RWPE2 (cell line): ENCODE results near the gene EVA1A.
A peak's percentile ranks its signal among the peaks of the same experiment; 100 is the strongest.

Experiments
- ATAC-seq: fragments of 200-7000 bp; cut with Tn5 transposase; 3 replicates; pipeline ENCODE4 v1.9.1; 2021; ENCODE audit warnings: low read depth
- DNase-seq: peaks from one replicate; pipeline ENCODE4 v3.0.0-alpha.2; 2020; ENCODE audit warnings: low spot score
- H3K27ac ChIP-seq: fragments of 450-650 bp; 2 replicates; pipeline ENCODE4 v1.5.1; 2017; ENCODE audit warnings: mild to moderate bottlenecking; ENCODE audit not compliant: poor library complexity, severe bottlenecking
- H3K27me3 ChIP-seq: fragments of 250-450 bp; sonication (Bioruptor Pico); 2 replicates; pipeline ENCODE4 v1.5.1; 2021; ENCODE audit warnings: mild to moderate bottlenecking, moderate library complexity; ENCODE audit not compliant: insufficient read depth, poor library complexity, severe bottlenecking
- H3K36me3 ChIP-seq: fragments of 250-450 bp; sonication (Bioruptor Pico); 2 replicates; pipeline ENCODE4 v1.5.1; 2020; ENCODE audit warnings: low read depth, mild to moderate bottlenecking, moderate library complexity
- H3K4me1 ChIP-seq: fragments of 250-450 bp; sonication (Bioruptor Pico); 2 replicates; pipeline ENCODE4 v1.5.1; 2021; ENCODE audit warnings: mild to moderate bottlenecking, moderate library complexity; ENCODE audit not compliant: insufficient read depth, poor library complexity, severe bottlenecking
- H3K4me3 ChIP-seq: fragments of 250-450 bp; sonication (Bioruptor Pico); 2 replicates; pipeline ENCODE4 v1.5.1; 2021; ENCODE audit warnings: mild to moderate bottlenecking, moderate library complexity; ENCODE audit not compliant: severe bottlenecking
- H3K9me3 ChIP-seq: fragments of 250-450 bp; sonication (Bioruptor Pico); 2 replicates; pipeline ENCODE4 v1.5.1; 2021; ENCODE audit warnings: mild to moderate bottlenecking, moderate library complexity; ENCODE audit not compliant: severe bottlenecking
- CTCF ChIP-seq: fragments of 450-650 bp; IDR thresholded peaks from one replicate; pipeline ENCODE4 v1.5.1; 2017; ENCODE audit warnings: mild to moderate bottlenecking, moderate library complexity; ENCODE audit not compliant: poor library complexity, severe bottlenecking

EVA1A gene

GRCh38 chr2:75573145-75573878 lies 12.6 kb upstream of the EVA1A start:
- Histone ChIP-seq H3K4me1 (peaks cover 15% of the 10 kb centered on the region), H3K27ac (peak overlapping the region; percentile 24), H3K4me3 (no peak overlapping the region), H3K27me3 (no peaks in the 10 kb centered on the region), H3K9me3 (no peaks in the 10 kb centered on the region), H3K36me3 (no peaks in the 10 kb centered on the region)
- no peak for DNase-seq
- TF ChIP-seq CTCF: no peak
- ATAC-seq: peak; percentile 60

- TF ChIP-seq CTCF: no peak
- no peaks in the 10 kb centered on the region for H3K9me3 ChIP-seq
- DNase-seq: no peak
- no peak overlapping the region for H3K27ac ChIP-seq
- H3K27me3 ChIP-seq: no peaks in the 10 kb centered on the region
- peaks cover 15% of the 10 kb centered on the region for H3K4me1 ChIP-seq
- no peaks in the 10 kb centered on the region for H3K36me3 ChIP-seq
- no peak for ATAC-seq
- H3K4me3 ChIP-seq: no peak overlapping the region
Measured at GRCh38 chr2:75571730-75572430, 11.1 kb upstream of the EVA1A start.

GRCh38 chr2:75570948-75571729 lies 10.4 kb upstream of the EVA1A start:
- ATAC-seq (no peak), DNase-seq (no peak)
- no peak for TF ChIP-seq CTCF
- H3K9me3 ChIP-seq: no peaks in the 10 kb centered on the region
- peaks cover 15% of the 10 kb centered on the region for H3K4me1 ChIP-seq
- H3K27me3 ChIP-seq: no peaks in the 10 kb centered on the region
- H3K4me3 ChIP-seq: no peak overlapping the region
- H3K27ac ChIP-seq: no peak overlapping the region
- H3K36me3 ChIP-seq: no peaks in the 10 kb centered on the region

GRCh38 chr2:75570024-75570947 lies 9.5 kb upstream of the EVA1A start:
- no peak overlapping the region for H3K27ac ChIP-seq
- no peak for DNase-seq

More at GRCh38 chr2:75570024-75570947, 9.5 kb upstream of the EVA1A start:
- no peak for ATAC-seq
- Histone ChIP-seq H3K36me3 (no peaks in the 10 kb centered on the region), H3K27me3 (no peaks in the 10 kb centered on the region), H3K9me3 (no peaks in the 10 kb centered on the region), H3K4me3 (no peak overlapping the region), H3K4me1 (peaks cover 15% of the 10 kb centered on the region)
- TF ChIP-seq CTCF: no peak
